Natural killer cell (primary cell): Measurements from ENCODE around the gene NT5DC4. TPM values are rescaled to one million over a fixed set of nuclear protein-coding genes. Genes with fewer than 3 reads are reported as not detected.
"Not testable (repeated sequence)": the region's sequence is repeated elsewhere in the genome, so short reads cannot be mapped to it uniquely, and the experiment has no call there.

Experiments
- ATAC-seq, 3 donors: fragments of 150-1000 bp in 2 of 3; fragments of 200-7000 bp in 1 of 3; cut with Tn5 transposase; 1 replicate in 1 of 3; 2 replicates in 2 of 3; pipeline ENCODE4 v1.10.0; 2021; ENCODE audit warnings: mild to moderate bottlenecking in 2 of 3, moderate library complexity in 2 of 3
- DNase-seq, 2 donors: peaks; one replicate each; pipeline versions ENCODE4 v3.0.0 to v3.0.0-alpha.2; 2013 to 2021; ENCODE audit warnings: mixed read lengths in 1 of 2
- H3K27ac ChIP-seq: one replicate; pipeline ENCODE4 v1.5.1; 2013; ENCODE audit warnings: mild to moderate bottlenecking, low read length
- H3K27me3 ChIP-seq: one replicate; pipeline ENCODE4 v1.6.1; 2013; ENCODE audit warnings: low read length; ENCODE audit not compliant: control insufficient read depth, insufficient read depth
- H3K36me3 ChIP-seq: one replicate; pipeline ENCODE4 v1.6.1; 2013; ENCODE audit warnings: low read length; ENCODE audit not compliant: control insufficient read depth, insufficient read depth
- H3K4me1 ChIP-seq: one replicate; pipeline ENCODE4 v1.6.1; 2013; ENCODE audit warnings: low read length; ENCODE audit not compliant: control insufficient read depth, insufficient read depth
- H3K4me3 ChIP-seq: one replicate; pipeline ENCODE4 v1.5.1; 2013; ENCODE audit warnings: low read length
- H3K9me3 ChIP-seq: one replicate; pipeline ENCODE4 v1.6.1; 2013; ENCODE audit warnings: low read length; ENCODE audit not compliant: control insufficient read depth, insufficient read depth
- H3K27ac Mint-ChIP-seq, 2 donors: one replicate each; pipeline ENCODE4 v1.8.0; 2022; ENCODE audit warnings: mild to moderate bottlenecking in 2 of 2, mixed read lengths in 2 of 2, moderate library complexity in 1 of 2
- H3K27me3 Mint-ChIP-seq, 2 donors: one replicate each; pipeline ENCODE4 v1.8.0; 2022; ENCODE audit warnings: low read depth in 2 of 2, mixed read lengths in 2 of 2
- H3K36me3 Mint-ChIP-seq: one replicate; pipeline ENCODE4 v1.8.0; 2022; ENCODE audit warnings: mixed read lengths
- H3K4me1 Mint-ChIP-seq, 2 donors: one replicate each; pipeline ENCODE4 v1.8.0; 2022; ENCODE audit warnings: mixed read lengths in 2 of 2
- H3K4me3 Mint-ChIP-seq: one replicate; pipeline ENCODE4 v1.8.0; 2022; ENCODE audit warnings: mild to moderate bottlenecking, moderate library complexity, mixed read lengths
- H3K9me3 Mint-ChIP-seq, 2 donors: one replicate each; pipeline ENCODE4 v1.8.0; 2022; ENCODE audit warnings: mixed read lengths in 2 of 2
- WGBS: methylation state at CpG from one replicate; pipeline ENCODE4 v1.1.7; 2013; ENCODE audit warnings: missing lambda C conversion rate; ENCODE audit not compliant: insufficient coverage; 5-methylcytosine and 5-hydroxymethylcytosine counted together
- intact Hi-C: fragments of 100-400 bp; cut with micrococcal nuclease; formaldehyde crosslinking; loops from one replicate; pipeline ENCODE4 v1.14.2; 2022
- total RNA-seq, 4 donors: library from RNA; stranded (reverse); fragments of 120-200 nt in 1 of 4; gene quantifications; one replicate each; pipeline versions ENCODE4 v1.2.3 to v1.2.4, GENCODE V29; 2013 to 2022
- TF ChIP-seq, protein P1 (sequence below): fragments of 200-600 bp; IDR thresholded peaks from one replicate; pipeline ENCODE4 v1.8.0; 2022; ENCODE audit warnings: antibody characterized with exemption

Gene NT5DC4
- total RNA-seq, 3 donors from 2014 or later (not counting 1 experiment from before 2014, with no cell fraction given), result 0.45 to 2.0 TPM; not detected in 1

DNA sequence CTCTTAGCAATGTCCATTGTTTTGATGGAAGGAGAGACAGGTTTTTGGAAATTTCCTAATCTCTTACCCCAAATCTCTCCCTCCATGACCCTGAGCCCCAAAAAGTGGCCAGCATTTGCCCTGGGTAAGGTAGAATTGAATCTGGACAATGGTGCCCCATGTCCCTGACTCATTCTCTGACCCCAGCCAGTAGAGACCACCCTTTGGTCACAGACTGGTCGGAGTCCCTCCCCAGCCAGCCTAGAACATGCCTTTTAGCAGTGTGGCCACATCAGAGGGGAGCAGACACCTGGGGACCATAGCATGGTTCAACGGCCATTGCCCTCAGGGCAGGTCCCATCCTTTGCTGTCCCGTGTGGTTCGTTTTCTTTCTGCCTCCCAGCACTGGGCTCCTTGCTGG, 6.5 kb upstream of the NT5DC4 start:
- Histone ChIP-seq H3K9me3 (no peaks in the 10 kb centered on the region), H3K36me3 (no peaks in the 10 kb centered on the region), H3K27me3 (no peaks in the 10 kb centered on the region), H3K4me1 (peaks cover 11% of the 10 kb centered on the region), H3K4me3 (no peak overlapping the region), H3K27ac (no peak overlapping the region)
- ATAC-seq (no peak), DNase-seq (no peak)
- TF ChIP-seq, protein P1, sequence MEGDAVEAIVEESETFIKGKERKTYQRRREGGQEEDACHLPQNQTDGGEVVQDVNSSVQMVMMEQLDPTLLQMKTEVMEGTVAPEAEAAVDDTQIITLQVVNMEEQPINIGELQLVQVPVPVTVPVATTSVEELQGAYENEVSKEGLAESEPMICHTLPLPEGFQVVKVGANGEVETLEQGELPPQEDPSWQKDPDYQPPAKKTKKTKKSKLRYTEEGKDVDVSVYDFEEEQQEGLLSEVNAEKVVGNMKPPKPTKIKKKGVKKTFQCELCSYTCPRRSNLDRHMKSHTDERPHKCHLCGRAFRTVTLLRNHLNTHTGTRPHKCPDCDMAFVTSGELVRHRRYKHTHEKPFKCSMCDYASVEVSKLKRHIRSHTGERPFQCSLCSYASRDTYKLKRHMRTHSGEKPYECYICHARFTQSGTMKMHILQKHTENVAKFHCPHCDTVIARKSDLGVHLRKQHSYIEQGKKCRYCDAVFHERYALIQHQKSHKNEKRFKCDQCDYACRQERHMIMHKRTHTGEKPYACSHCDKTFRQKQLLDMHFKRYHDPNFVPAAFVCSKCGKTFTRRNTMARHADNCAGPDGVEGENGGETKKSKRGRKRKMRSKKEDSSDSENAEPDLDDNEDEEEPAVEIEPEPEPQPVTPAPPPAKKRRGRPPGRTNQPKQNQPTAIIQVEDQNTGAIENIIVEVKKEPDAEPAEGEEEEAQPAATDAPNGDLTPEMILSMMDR, result no peak
- no peak overlapping the region for H3K4me3 Mint-ChIP-seq
- intact Hi-C loops, result no loop called here
- H3K27ac Mint-ChIP-seq, result no peak overlapping the region
- H3K4me1 Mint-ChIP-seq, result peaks cover 1 to 28% of the 10 kb centered on the region in 2 donors
- H3K9me3 Mint-ChIP-seq, result no peaks in the 10 kb centered on the region
- peaks cover 0 to 6% of the 10 kb centered on the region in 2 donors for H3K27me3 Mint-ChIP-seq
- 87% methylated on average over 4 of the region's 4 CpGs for WGBS
- no peaks in the 10 kb centered on the region for H3K36me3 Mint-ChIP-seq

DNA sequence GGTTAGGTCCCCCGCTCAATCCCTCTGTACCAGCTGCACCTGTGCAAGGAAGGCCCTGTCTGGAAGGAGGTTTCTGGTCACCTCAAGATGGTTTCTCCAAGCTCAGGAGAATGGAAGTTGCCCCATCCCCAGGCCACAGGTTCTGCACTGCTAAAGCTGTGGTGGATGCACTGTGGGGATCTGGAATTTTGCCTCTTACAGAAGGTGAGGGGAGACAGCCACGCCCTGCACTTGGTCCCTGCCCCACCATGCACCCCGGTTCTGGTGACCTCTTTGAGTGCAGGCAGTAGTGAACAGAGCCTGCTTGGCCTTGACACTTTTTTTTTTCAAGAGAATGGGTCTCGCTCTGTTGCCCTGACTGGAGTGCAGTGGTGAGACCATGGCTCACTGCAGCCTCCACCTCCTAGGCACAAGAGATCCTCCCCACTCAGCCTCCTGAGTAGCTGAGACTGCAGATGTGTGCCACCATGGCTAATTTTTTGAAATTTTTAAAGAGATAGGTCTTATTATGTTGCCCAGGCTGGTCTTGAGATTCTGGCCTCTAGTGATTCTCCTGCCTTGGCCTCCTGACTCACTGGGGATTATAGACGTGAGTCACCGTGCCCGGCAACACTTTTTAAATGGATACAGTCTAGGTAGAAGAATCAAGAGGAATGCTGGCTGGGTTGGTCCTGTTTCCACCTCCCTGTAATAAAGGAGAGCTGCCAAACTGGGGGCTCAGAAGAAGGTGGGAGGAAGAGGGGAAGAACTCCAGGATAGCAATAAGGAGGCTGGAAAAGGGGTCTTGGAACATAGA, 5.8 kb upstream of the NT5DC4 start:
- no peak overlapping the region for H3K27ac ChIP-seq
- H3K4me3 ChIP-seq, result no peak overlapping the region
- no peaks in the 10 kb centered on the region for H3K27me3 ChIP-seq
- intact Hi-C loops, result no loop called here
- no peaks in the 10 kb centered on the region for H3K36me3 Mint-ChIP-seq
- H3K27ac Mint-ChIP-seq, result no peak overlapping the region
- no peak overlapping the region for H3K4me3 Mint-ChIP-seq
- TF ChIP-seq, protein P1, result no peak
- WGBS, result 96% methylated on average over 7 of the region's 7 CpGs
- H3K9me3 Mint-ChIP-seq, result no peaks in the 10 kb centered on the region
- no peak for ATAC-seq
- peaks cover 5% of the 10 kb centered on the region for H3K4me1 ChIP-seq
- H3K9me3 ChIP-seq, result no peaks in the 10 kb centered on the region
- no peaks in the 10 kb centered on the region for H3K36me3 ChIP-seq
- no peak for DNase-seq
- H3K4me1 Mint-ChIP-seq, result peaks cover 0 to 21% of the 10 kb centered on the region in 2 donors
- peaks cover 0 to 9% of the 10 kb centered on the region in 2 donors for H3K27me3 Mint-ChIP-seq

DNA sequence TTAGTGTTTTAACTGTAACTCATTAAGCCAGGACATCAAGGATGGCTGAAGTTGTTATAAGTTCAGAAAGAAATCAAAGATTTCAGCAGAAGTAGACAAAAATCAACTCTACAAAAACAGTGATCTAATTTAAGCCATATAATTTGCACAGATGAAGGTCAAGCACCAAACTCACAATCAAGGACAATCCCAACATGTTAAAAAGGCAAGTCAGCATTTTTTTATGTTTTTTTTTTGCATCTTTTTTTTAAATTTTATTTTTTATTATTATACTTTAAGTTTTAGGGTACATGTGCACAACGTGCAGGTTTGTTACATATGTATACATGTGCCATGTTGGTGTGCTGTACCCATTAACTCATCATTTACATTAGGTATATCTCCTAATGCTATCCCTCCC, 4.7 kb upstream of the NT5DC4 start:
- H3K36me3 ChIP-seq, DNase-seq, H3K27ac ChIP-seq, H3K27me3 ChIP-seq, H3K4me3 Mint-ChIP-seq, H3K27me3 Mint-ChIP-seq, H3K4me1 ChIP-seq, H3K9me3 Mint-ChIP-seq, H3K9me3 ChIP-seq, ATAC-seq, intact Hi-C loops, H3K27ac Mint-ChIP-seq, H3K36me3 Mint-ChIP-seq, H3K4me3 ChIP-seq: not testable (repeated sequence)
- no CpG with 5 or more reads among the region's 1 CpG for WGBS
- peaks cover 0 to 12% of the 10 kb centered on the region in 2 donors for H3K4me1 Mint-ChIP-seq

DNA sequence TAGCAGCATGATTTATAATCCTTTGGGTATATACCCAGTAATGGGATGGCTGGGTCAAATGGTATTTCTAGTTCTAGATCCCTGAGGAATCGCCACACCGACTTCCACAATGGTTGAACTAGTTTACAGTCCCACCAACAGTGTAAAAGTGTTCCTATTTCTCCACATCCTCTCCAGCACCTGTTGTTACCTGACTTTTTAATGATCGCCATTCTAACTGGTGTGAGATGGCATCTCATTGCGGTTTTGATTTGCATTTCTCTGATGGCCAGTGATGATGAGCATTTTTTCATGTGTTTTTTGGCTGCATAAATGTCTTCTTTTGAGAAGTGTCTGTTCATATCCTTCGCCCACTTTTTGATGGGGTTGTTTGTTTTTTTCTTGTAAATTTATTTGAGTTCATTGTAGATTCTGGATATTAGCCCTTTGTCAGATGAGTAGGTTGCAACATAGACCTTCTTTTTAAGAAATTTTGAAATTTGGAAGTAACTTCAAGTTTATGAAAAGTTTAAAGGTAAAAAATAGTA, 3.9 kb upstream of the NT5DC4 start:
- H3K4me3 ChIP-seq, H3K36me3 Mint-ChIP-seq, H3K4me1 Mint-ChIP-seq, H3K36me3 ChIP-seq, H3K27me3 Mint-ChIP-seq, H3K27ac Mint-ChIP-seq, H3K9me3 Mint-ChIP-seq, ATAC-seq, H3K4me1 ChIP-seq, H3K27ac ChIP-seq, intact Hi-C loops, DNase-seq, H3K9me3 ChIP-seq, H3K27me3 ChIP-seq, H3K4me3 Mint-ChIP-seq: not testable (repeated sequence)
- WGBS, result no CpG with 5 or more reads among the region's 5 CpGs
